ENCODE results near the gene KRT5. TPM values are rescaled to one million over a fixed set of nuclear protein-coding genes. Genes with fewer than 3 reads are reported as not detected.

Gene KRT5
- total and polyA plus RNA-seq, 2 experiments from 2014 or later = 7.4 to 13.0 TPM

- no peaks in the 10 kb centered on the region for H3K9me2 ChIP-seq (replicated peaks; ENCODE audit: insufficient read depth)
- H3K27me3 ChIP-seq = no peaks in the 10 kb centered on the region
- H3K4me1 ChIP-seq (ENCODE audit: insufficient read depth) = peaks cover 14% of the 10 kb centered on the region
- 93% methylated on average over 5 of the region's 5 CpGs for WGBS (ENCODE audit: low lambda C conversion rate, missing lambda C conversion rate)
- H3K27ac ChIP-seq = no peak overlapping the region
- no peaks in the 10 kb centered on the region for H3K36me3 ChIP-seq (replicated peaks; ENCODE audit: insufficient read depth, low read depth)
- H2AFZ ChIP-seq = no peak overlapping the region
- DNase-seq (ENCODE audit: low spot score) = no peak
- TF ChIP-seq EZH2phosphoT487 (IDR thresholded peaks at IDR 0.05; ENCODE audit: low read depth, severe bottlenecking, unreplicated experiment) = no peak
- TF ChIP-seq CTCF (IDR thresholded peaks at IDR 0.05; ENCODE audit: poor library complexity) = no peak
- TF ChIP-seq EZH2 (IDR thresholded peaks at IDR 0.05; ENCODE audit: borderline replicate concordance) = no peak
- H3K79me2 ChIP-seq = no peaks in the 10 kb centered on the region
- no peaks in the 10 kb centered on the region for H3K9me3 ChIP-seq (ENCODE audit: low read depth)
- no peak overlapping the region for H3K4me2 ChIP-seq
- no peak overlapping the region for H3K4me3 ChIP-seq
- H4K20me1 ChIP-seq (ENCODE audit: insufficient read depth, poor library complexity, severe bottlenecking) = no peaks in the 10 kb centered on the region
Observed at GRCh38 chr12:52517888-52518287, 2.3 kb downstream of the KRT5 start.

GRCh38 chr12:52517005-52517835, 3.0 kb downstream of the KRT5 start:
- H4K20me1 ChIP-seq (ENCODE audit: insufficient read depth, poor library complexity, severe bottlenecking) = no peaks in the 10 kb centered on the region
- H3K4me3 ChIP-seq = no peak overlapping the region
- no peaks in the 10 kb centered on the region for H3K9me3 ChIP-seq (ENCODE audit: low read depth)
- no peak overlapping the region for H3K4me2 ChIP-seq
- H3K79me2 ChIP-seq = no peaks in the 10 kb centered on the region
- no peak for DNase-seq (ENCODE audit: low spot score)
- WGBS (ENCODE audit: low lambda C conversion rate, missing lambda C conversion rate) = 93% methylated on average over 14 of the region's 14 CpGs
- no peak for TF ChIP-seq EZH2 (IDR thresholded peaks at IDR 0.05; ENCODE audit: borderline replicate concordance)
- TF ChIP-seq CTCF (IDR thresholded peaks at IDR 0.05; ENCODE audit: poor library complexity) = no peak
- TF ChIP-seq EZH2phosphoT487 (IDR thresholded peaks at IDR 0.05; ENCODE audit: low read depth, severe bottlenecking, unreplicated experiment) = no peak
- H3K9me2 ChIP-seq (replicated peaks; ENCODE audit: insufficient read depth) = no peaks in the 10 kb centered on the region
- no peak overlapping the region for H2AFZ ChIP-seq
- H3K36me3 ChIP-seq (replicated peaks; ENCODE audit: insufficient read depth, low read depth) = no peaks in the 10 kb centered on the region
- H3K27me3 ChIP-seq = no peaks in the 10 kb centered on the region
- H3K4me1 ChIP-seq (ENCODE audit: insufficient read depth) = peaks cover 10% of the 10 kb centered on the region
- no peak overlapping the region for H3K27ac ChIP-seq

GRCh38 chr12:52515927-52516831, 4.0 kb downstream of the KRT5 start:
- Histone ChIP-seq H3K36me3 (replicated peaks; ENCODE audit: insufficient read depth, low read depth) (no peaks in the 10 kb centered on the region), H3K4me3 (no peak overlapping the region), H3K4me2 (no peak overlapping the region), H4K20me1 (ENCODE audit: insufficient read depth, poor library complexity, severe bottlenecking) (no peaks in the 10 kb centered on the region), H3K79me2 (no peaks in the 10 kb centered on the region), H3K9me3 (ENCODE audit: low read depth) (no peaks in the 10 kb centered on the region), H3K27me3 (no peaks in the 10 kb centered on the region), H2AFZ (no peak overlapping the region), H3K4me1 (ENCODE audit: insufficient read depth) (no peaks in the 10 kb centered on the region), H3K27ac (no peak overlapping the region), H3K9me2 (replicated peaks; ENCODE audit: insufficient read depth) (no peaks in the 10 kb centered on the region)
- no peak for TF ChIP-seq CTCF (IDR thresholded peaks at IDR 0.05; ENCODE audit: poor library complexity)
- no peak for TF ChIP-seq EZH2phosphoT487 (IDR thresholded peaks at IDR 0.05; ENCODE audit: low read depth, severe bottlenecking, unreplicated experiment)
- TF ChIP-seq EZH2 (IDR thresholded peaks at IDR 0.05; ENCODE audit: borderline replicate concordance) = no peak
- DNase-seq (ENCODE audit: low spot score) = no peak
- WGBS (ENCODE audit: low lambda C conversion rate, missing lambda C conversion rate) = 90% methylated on average over 15 of the region's 15 CpGs
